NCI-H1694 treated with DMSO at 0.1 percent for 48 hours (cell line): ENCODE results near the gene COL25A1.
"Not testable (repeated sequence)": the region's sequence is repeated elsewhere in the genome, so short reads cannot be mapped to it uniquely, and the experiment has no call there.

Experiments
- DNase-seq: peaks from one replicate; lab custom pipeline; 2025; lab: John Stamatoyannopoulos, UW

The COL25A1 gene

GRCh38 chr4:109009909-109010308 is 292.5 kb downstream of the COL25A1 start:
- peak; percentile 5 for DNase-seq

- no peak for DNase-seq
These were observed 294.5 kb downstream of the COL25A1 start for GRCh38 chr4:109007976-109008375.

- no peak for DNase-seq
These were observed 296.9 kb downstream of the COL25A1 start for GRCh38 chr4:109005523-109005922.

GRCh38 chr4:109004418-109004817 is 298.0 kb downstream of the COL25A1 start:
- DNase-seq = no peak

GRCh38 chr4:109003964-109004363 is 298.5 kb downstream of the COL25A1 start:
- no peak for DNase-seq

GRCh38 chr4:108991551-108992328 is 310.7 kb downstream of the COL25A1 start:
- no peak for DNase-seq

- no peak for DNase-seq
These were observed 313.8 kb downstream of the COL25A1 start for GRCh38 chr4:108988464-108989195.

- DNase-seq = not testable (repeated sequence)
These were observed 318.0 kb downstream of the COL25A1 start for GRCh38 chr4:108984495-108984894.

GRCh38 chr4:108982402-108983185 is 319.9 kb downstream of the COL25A1 start:
- DNase-seq = no peak

GRCh38 chr4:108980455-108981239 is 321.8 kb downstream of the COL25A1 start:
- DNase-seq = no peak

- no peak for DNase-seq
These were observed 322.7 kb downstream of the COL25A1 start for GRCh38 chr4:108979759-108980158.

GRCh38 chr4:108978066-108978465 is 324.4 kb downstream of the COL25A1 start:
- no peak for DNase-seq

- DNase-seq = no peak
These were observed 329.7 kb downstream of the COL25A1 start for GRCh38 chr4:108972613-108973283.

- no peak for DNase-seq
These were observed 331.0 kb downstream of the COL25A1 start for GRCh38 chr4:108971473-108971872.

GRCh38 chr4:108965472-108966076 is 336.9 kb downstream of the COL25A1 start:
- DNase-seq = no peak

GRCh38 chr4:108965016-108965415 is 337.4 kb downstream of the COL25A1 start:
- DNase-seq = no peak

- DNase-seq = no peak
These were observed 338.5 kb downstream of the COL25A1 start for GRCh38 chr4:108963910-108964309.

GRCh38 chr4:108959491-108959890 is 343.0 kb downstream of the COL25A1 start:
- DNase-seq = no peak

- DNase-seq = no peak
These were observed 347.6 kb downstream of the COL25A1 start for GRCh38 chr4:108954880-108955279.

GRCh38 chr4:108953941-108954340 is 348.5 kb downstream of the COL25A1 start:
- DNase-seq = no peak
